Ascending aorta (tissue), 2 donors: ENCODE data around the gene VPS51. TPM values are rescaled to one million over a fixed set of nuclear protein-coding genes. Genes with fewer than 3 reads are reported as not detected.

Source experiments
- DNase-seq, 2 donors: peaks; one replicate each; pipeline ENCODE4 v3.0.0-alpha.2; 2019; ENCODE audit warnings: low spot score in 2 of 2
- H3K27ac ChIP-seq, 2 donors: fragments of 200-600 bp; sonication (generic); one replicate each; pipeline ENCODE4 v1.5.1; 2016 to 2017; ENCODE audit warnings: mild to moderate bottlenecking in 1 of 2
- H3K27me3 ChIP-seq: fragments of 200-600 bp; sonication (generic); one replicate; pipeline ENCODE4 v1.5.1; 2017
- H3K36me3 ChIP-seq, 2 donors: fragments of 200-600 bp; sonication (generic); one replicate each; pipeline ENCODE4 v1.5.1; 2016
- H3K4me1 ChIP-seq, 2 donors: fragments of 200-600 bp; sonication (generic); one replicate each; pipeline ENCODE4 v1.5.1; 2016 to 2017; ENCODE audit warnings: mild to moderate bottlenecking in 1 of 2
- H3K4me3 ChIP-seq, 2 donors: fragments of 200-600 bp; sonication (generic); one replicate each; pipeline ENCODE4 v1.5.1; 2016 to 2017; ENCODE audit warnings: mild to moderate bottlenecking in 1 of 2
- H3K9me3 ChIP-seq, 2 donors: fragments of 200-600 bp; sonication (generic); one replicate each; pipeline ENCODE4 v1.5.1; 2016
- CTCF ChIP-seq, 3 experiments: fragments of 200-600 bp in 2 of 3; fragments of 450-650 bp in 1 of 3; sonication (generic) in 2 of 3; IDR thresholded peaks; one replicate each; pipeline ENCODE4 v1.5.1; 2016 to 2019; ENCODE audit warnings: antibody characterized with exemption in 3 of 3, mild to moderate bottlenecking in 1 of 3, moderate library complexity in 1 of 3
- intact Hi-C: fragments of 100-400 bp; cut with DNase I; formaldehyde crosslinking; loops from one replicate; pipeline ENCODE4 v1.15.1; 2023
- total RNA-seq: library from RNA; depleted of rRNA; stranded (reverse); fragments of >200 nt; gene quantifications from one replicate; pipeline ENCODE4 v1.1.0, GENCODE V29; 2016

The VPS51 gene
- total RNA-seq, 1 donor from 2014 or later = 226 TPM

- Histone ChIP-seq H3K4me3 (peak within 1 kb of the TSS; percentile 54 to 66), H3K4me1 (peaks cover 25 to 37% of the 10 kb centered on the region in 2 donors), H3K36me3 (peaks cover 26 to 34% of the 10 kb centered on the region in 2 donors), H3K27me3 (no peaks in the 10 kb centered on the region), H3K9me3 (no peaks in the 10 kb centered on the region), H3K27ac (peak within 1 kb of the TSS; percentile 51 to 56)
- no peak for TF ChIP-seq CTCF (IDR thresholded peaks at IDR 0.05)
- intact Hi-C loops = loop anchor here (2.0 to 10.0 kb wide), 2 partner anchors 23 to 257 kb away; partner anchors contain the start of gene SYVN1
- peak; percentile 84 to 96 for DNase-seq
Measured at GRCh38 chr11:65111744-65112545, 15.9 kb downstream of the VPS51 start, which contains the start of gene TM7SF2. TM7SF2 (plus strand) TSS chr11:65111872; CDS start chr11:65112016, 144 bp downstream.

- peak; percentile 81 to 90 (median 88) for TF ChIP-seq CTCF (IDR thresholded peaks at IDR 0.05)
- Histone ChIP-seq H3K27ac (peak overlapping the region; percentile 31 to 51), H3K9me3 (no peaks in the 10 kb centered on the region), H3K36me3 (peaks cover 21 to 30% of the 10 kb centered on the region in 2 donors), H3K27me3 (no peaks in the 10 kb centered on the region), H3K4me1 (peaks cover 25 to 38% of the 10 kb centered on the region in 2 donors), H3K4me3 (peak overlapping the region; percentile 54 to 66)
- DNase-seq = peak in 1 of 2 donors; percentile 79
- intact Hi-C loops = loop anchor here (10.0 kb wide), 1 partner anchor 258 kb away; no protein-coding TSS in a partner anchor
Measured at GRCh38 chr11:65112546-65113360, 16.7 kb downstream of the VPS51 start.

- H3K27ac ChIP-seq = no peak overlapping the region
Measured at GRCh38 chr11:65113361-65113756, 17.3 kb downstream of the VPS51 start.

GRCh38 chr11:65113839-65114238 lies 17.8 kb downstream of the VPS51 start:
- Histone ChIP-seq H3K4me3 (no peak overlapping the region), H3K27ac (no peak overlapping the region), H3K36me3 (peaks cover 10 to 28% of the 10 kb centered on the region in 2 donors), H3K9me3 (no peaks in the 10 kb centered on the region), H3K4me1 (peaks cover 25 to 38% of the 10 kb centered on the region in 2 donors), H3K27me3 (no peaks in the 10 kb centered on the region)
- intact Hi-C loops = loop anchor here (10.0 kb wide), 1 partner anchor 259 kb away; no protein-coding TSS in a partner anchor
- no peak for TF ChIP-seq CTCF (IDR thresholded peaks at IDR 0.05)
- DNase-seq = no peak

More at GRCh38 chr11:65113361-65113756, 17.3 kb downstream of the VPS51 start:
- H3K4me3 ChIP-seq = peak overlapping the region; percentile 54 to 66
- no peaks in the 10 kb centered on the region for H3K9me3 ChIP-seq
- H3K4me1 ChIP-seq = peaks cover 25 to 38% of the 10 kb centered on the region in 2 donors
- no peaks in the 10 kb centered on the region for H3K27me3 ChIP-seq
- DNase-seq = no peak
- peaks cover 15 to 28% of the 10 kb centered on the region in 2 donors for H3K36me3 ChIP-seq
- no peak for TF ChIP-seq CTCF (IDR thresholded peaks at IDR 0.05)
- intact Hi-C loops = loop anchor here (10.0 kb wide), 1 partner anchor 259 kb away; no protein-coding TSS in a partner anchor

GRCh38 chr11:65114538-65115171 lies 18.6 kb downstream of the VPS51 start:
- no peak for DNase-seq
- Histone ChIP-seq H3K9me3 (no peaks in the 10 kb centered on the region), H3K27ac (no peak overlapping the region), H3K27me3 (no peaks in the 10 kb centered on the region), H3K4me1 (peaks cover 25 to 38% of the 10 kb centered on the region in 2 donors), H3K4me3 (no peak overlapping the region), H3K36me3 (peaks cover 2 to 29% of the 10 kb centered on the region in 2 donors)
- no peak for TF ChIP-seq CTCF (IDR thresholded peaks at IDR 0.05)
- intact Hi-C loops = loop anchor here (5.0 to 10.0 kb wide), 2 partner anchors 197 to 260 kb away; partner anchors contain the start of gene ATG2A
